Bronchial epithelial cell (primary cell): ENCODE data around the gene SMYD3. TPM values are rescaled to one million over a fixed set of nuclear protein-coding genes. Genes with fewer than 3 reads are reported as not detected.

Source experiments
- DNase-seq: peaks from one replicate; pipeline ENCODE4 v3.0.0-alpha.2; 2010; ENCODE audit warnings: low read depth
- FAIRE-seq: peaks from 2 replicates; lab custom pipeline; 2011; peaks lifted over from hg19 to GRCh38; lab: Jason Lieb, UNC
- H3K27me3 ChIP-seq: 2 replicates; pipeline ENCODE4 v1.5.1; 2011; ENCODE audit warnings: low read length; ENCODE audit not compliant: control insufficient read depth, insufficient read depth
- H3K36me3 ChIP-seq: 2 replicates; pipeline ENCODE4 v1.5.1; 2011; ENCODE audit warnings: low read length; ENCODE audit not compliant: control insufficient read depth, insufficient read depth
- H3K4me3 ChIP-seq: 2 replicates; pipeline ENCODE4 v1.5.1; 2011; ENCODE audit warnings: mild to moderate bottlenecking, low read depth, low read length, control low read depth
- total RNA-seq: library from RNA; depleted of rRNA; stranded (reverse); fragments of >200 nt; gene quantifications from 2 replicates; pipeline ENCODE4 v1.2.1, GENCODE V29; 2014
- TF ChIP-seq, protein P1 (sequence below): IDR thresholded peaks from 2 replicates; pipeline ENCODE4 v1.5.1; 2011; ENCODE audit warnings: mild to moderate bottlenecking, moderate library complexity, low read length, control low read depth, inconsistent platforms; ENCODE audit not compliant: insufficient read depth, severe bottlenecking

Gene SMYD3
- total RNA-seq, 1 donor from 2014 or later, result 17.4 TPM

DNA sequence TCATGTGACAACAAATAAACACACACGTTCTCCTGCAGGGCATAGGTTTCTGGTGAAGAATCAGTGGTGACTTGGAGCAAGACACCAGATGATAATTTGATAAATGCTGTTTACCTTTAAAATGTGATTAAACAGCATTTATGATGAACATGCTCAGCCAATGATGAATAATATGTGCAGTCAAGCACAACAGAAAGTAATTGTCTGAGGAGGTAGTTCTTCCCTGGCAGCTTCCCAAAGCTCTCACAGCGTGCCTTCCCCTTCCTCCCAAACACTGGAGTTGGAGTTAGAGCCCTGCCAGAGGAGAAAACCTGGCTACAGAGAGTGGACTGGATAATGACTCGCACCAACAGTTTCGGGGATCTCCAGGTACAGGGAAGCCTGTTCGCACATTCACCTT lies 463.5 kb downstream of the SMYD3 start:
- TF ChIP-seq, protein P1, sequence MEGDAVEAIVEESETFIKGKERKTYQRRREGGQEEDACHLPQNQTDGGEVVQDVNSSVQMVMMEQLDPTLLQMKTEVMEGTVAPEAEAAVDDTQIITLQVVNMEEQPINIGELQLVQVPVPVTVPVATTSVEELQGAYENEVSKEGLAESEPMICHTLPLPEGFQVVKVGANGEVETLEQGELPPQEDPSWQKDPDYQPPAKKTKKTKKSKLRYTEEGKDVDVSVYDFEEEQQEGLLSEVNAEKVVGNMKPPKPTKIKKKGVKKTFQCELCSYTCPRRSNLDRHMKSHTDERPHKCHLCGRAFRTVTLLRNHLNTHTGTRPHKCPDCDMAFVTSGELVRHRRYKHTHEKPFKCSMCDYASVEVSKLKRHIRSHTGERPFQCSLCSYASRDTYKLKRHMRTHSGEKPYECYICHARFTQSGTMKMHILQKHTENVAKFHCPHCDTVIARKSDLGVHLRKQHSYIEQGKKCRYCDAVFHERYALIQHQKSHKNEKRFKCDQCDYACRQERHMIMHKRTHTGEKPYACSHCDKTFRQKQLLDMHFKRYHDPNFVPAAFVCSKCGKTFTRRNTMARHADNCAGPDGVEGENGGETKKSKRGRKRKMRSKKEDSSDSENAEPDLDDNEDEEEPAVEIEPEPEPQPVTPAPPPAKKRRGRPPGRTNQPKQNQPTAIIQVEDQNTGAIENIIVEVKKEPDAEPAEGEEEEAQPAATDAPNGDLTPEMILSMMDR, result no peak
- H3K36me3 ChIP-seq, result no peaks in the 10 kb centered on the region
- H3K4me3 ChIP-seq, result no peak overlapping the region
- DNase-seq, result no peak
- no peaks in the 10 kb centered on the region for H3K27me3 ChIP-seq
- FAIRE-seq, result no peak

DNA sequence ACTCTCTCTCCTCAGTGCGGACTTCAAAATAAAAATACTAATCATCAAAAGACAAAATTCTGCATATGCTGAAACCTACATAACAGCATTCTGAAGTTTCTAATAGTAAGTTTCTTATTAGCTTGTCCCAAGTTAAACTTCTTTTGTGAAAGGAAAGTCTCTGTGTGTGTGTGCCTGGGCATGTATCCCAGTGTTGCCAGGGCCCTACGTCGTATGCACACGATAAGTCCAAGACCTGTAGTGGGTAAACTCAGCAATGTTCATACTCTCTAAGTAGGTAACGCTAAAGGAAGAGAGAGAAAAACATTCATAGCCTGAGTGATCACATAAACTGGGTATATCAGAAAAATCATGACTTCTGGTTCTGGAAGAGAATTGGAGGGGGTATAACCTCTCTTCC lies 465.7 kb downstream of the SMYD3 start:
- DNase-seq, result no peak
- H3K36me3 ChIP-seq, result no peaks in the 10 kb centered on the region
- H3K4me3 ChIP-seq, result no peak overlapping the region
- TF ChIP-seq, protein P1, result no peak
- H3K27me3 ChIP-seq, result no peaks in the 10 kb centered on the region
- no peak for FAIRE-seq

DNA sequence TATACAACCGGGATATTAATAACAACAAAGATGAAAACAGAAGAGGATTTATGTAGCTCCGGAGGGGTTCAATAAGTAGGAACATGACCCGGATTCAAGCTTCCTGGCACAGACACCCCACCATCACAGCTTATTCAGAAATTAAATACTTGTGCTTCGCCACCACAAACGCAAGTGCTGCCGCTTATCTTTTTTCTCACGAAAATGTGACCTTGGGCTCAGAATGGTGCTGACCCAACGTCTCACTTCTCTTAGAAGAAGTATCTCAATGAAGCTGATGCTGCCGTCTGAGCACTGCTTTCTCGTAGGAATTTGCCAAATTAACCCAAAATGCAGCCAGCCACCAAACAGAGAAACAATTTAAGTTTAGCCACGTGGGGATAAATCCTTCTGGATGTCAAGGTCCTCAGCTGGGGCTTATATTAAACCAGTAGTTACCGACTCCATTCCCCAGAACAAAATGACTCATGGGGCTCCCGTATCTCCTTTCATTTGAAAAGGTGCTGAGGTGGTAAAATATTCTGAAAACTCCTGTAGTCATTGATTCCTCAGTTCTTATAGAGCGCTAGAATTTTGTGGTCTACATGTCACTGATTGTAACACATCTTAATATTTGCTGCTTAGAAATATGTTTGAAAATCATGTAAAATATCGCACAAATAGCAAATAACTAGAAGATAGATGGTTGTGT lies 466.7 kb downstream of the SMYD3 start:
- no peaks in the 10 kb centered on the region for H3K36me3 ChIP-seq
- no peaks in the 10 kb centered on the region for H3K27me3 ChIP-seq
- no peak for DNase-seq
- H3K4me3 ChIP-seq, result no peak overlapping the region
- TF ChIP-seq, protein P1, result no peak
- no peak for FAIRE-seq

DNA sequence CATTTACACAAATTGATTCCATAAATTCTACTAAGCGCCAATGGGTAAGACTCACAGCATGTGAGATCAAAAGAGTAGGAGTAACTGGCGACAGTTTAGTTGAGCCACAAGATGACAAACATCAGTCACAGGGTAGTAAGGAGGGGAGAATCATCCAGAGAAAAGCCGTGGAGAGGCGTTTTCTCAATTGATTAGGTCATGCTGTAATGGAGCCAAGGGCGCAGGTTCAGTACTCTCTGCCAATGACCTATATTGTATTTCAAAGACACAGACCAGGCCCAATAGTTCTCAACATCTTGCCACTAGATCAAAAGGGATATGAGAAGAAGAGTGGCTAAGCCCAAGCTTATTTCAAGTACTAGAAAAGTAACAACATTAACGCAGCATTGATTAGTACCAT lies 467.5 kb downstream of the SMYD3 start:
- TF ChIP-seq, protein P1, result no peak

DNA sequence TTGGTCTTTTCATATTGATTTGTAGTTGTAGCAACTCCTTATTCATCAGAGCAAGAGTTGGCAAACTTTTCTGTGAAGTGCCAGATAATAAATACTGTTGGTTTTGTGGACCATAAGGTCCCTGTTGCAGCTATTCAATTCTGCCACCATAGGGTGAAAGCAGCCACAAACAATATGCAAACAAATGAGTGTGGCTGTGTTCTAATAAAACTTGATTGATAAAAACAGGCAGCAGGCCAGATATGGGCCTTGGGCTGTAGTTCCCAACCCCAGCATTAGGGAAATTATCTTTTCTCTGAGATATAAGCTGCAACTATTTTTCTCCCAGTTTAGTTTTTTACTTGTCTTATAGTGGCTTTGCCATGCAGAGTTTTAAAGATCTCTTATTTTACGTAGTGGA lies 469.2 kb downstream of the SMYD3 start:
- Histone ChIP-seq H3K4me3 (no peak overlapping the region), H3K27me3 (no peaks in the 10 kb centered on the region), H3K36me3 (no peaks in the 10 kb centered on the region)
- no peak for FAIRE-seq
- TF ChIP-seq, protein P1, result no peak
- DNase-seq, result no peak

More for the DNA sequence above, 467.5 kb downstream of the SMYD3 start:
- FAIRE-seq (no peak), DNase-seq (no peak)
- H3K36me3 ChIP-seq, result no peaks in the 10 kb centered on the region
- no peaks in the 10 kb centered on the region for H3K27me3 ChIP-seq
- H3K4me3 ChIP-seq, result no peak overlapping the region

DNA sequence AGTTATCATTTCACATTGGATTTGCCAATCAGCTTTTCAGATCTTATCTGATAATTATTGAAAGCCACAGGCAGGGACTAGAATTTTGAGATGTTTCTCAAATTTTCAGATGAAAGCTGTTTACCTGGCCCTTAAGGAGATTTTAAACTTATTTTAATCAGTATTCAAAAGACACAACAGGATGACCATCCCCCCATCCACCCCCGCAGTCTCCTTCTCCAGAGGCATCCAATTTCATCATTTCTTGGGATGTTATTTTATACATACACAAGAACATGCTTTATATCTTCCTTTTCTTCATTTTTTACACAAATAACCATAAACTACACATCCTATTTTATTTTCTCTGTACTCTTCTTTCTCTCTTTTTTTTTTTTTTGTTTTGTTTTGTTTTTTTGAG lies 470.9 kb downstream of the SMYD3 start:
- DNase-seq, result no peak
- TF ChIP-seq, protein P1, result no peak
- H3K36me3 ChIP-seq, result no peaks in the 10 kb centered on the region

More for the DNA sequence above, 470.9 kb downstream of the SMYD3 start:
- H3K4me3 ChIP-seq, result no peak overlapping the region
- H3K27me3 ChIP-seq, result no peaks in the 10 kb centered on the region
- FAIRE-seq, result no peak
